ENCODE measurements around the gene JADE1. TPM values are rescaled to one million over a fixed set of nuclear protein-coding genes. Genes with fewer than 3 reads are reported as not detected.
A peak's percentile ranks its signal among the peaks of the same experiment; 100 is the strongest.

JADE1 gene
- total RNA-seq, 1 donor from 2014 or later = 13.8 TPM

- peak; percentile 81 for DNase-seq
These were observed 1.5 kb downstream of the JADE1 start for GRCh38 chr4:128810871-128811570.

GRCh38 chr4:128811571-128812441, 2.3 kb downstream of the JADE1 start:
- DNase-seq = peak; percentile 92

GRCh38 chr4:128812442-128813235, 3.1 kb downstream of the JADE1 start:
- DNase-seq = peak; percentile 77

GRCh38 chr4:128813965-128814364, 4.5 kb downstream of the JADE1 start:
- DNase-seq = no peak

- DNase-seq = no peak
These were observed 8.9 kb downstream of the JADE1 start for GRCh38 chr4:128818442-128818841.

- no peak for DNase-seq
These were observed 9.7 kb downstream of the JADE1 start for GRCh38 chr4:128819082-128819742.

- no peak for DNase-seq
These were observed 11.2 kb downstream of the JADE1 start for GRCh38 chr4:128820671-128821070.

GRCh38 chr4:128821151-128821550, 11.7 kb downstream of the JADE1 start:
- no peak for DNase-seq

GRCh38 chr4:128823025-128823661, 13.6 kb downstream of the JADE1 start:
- DNase-seq = peak; percentile 51

GRCh38 chr4:128825226-128825625, 15.7 kb downstream of the JADE1 start:
- DNase-seq = no peak

- no peak for DNase-seq
These were observed 17.8 kb downstream of the JADE1 start for GRCh38 chr4:128827296-128827695.

- DNase-seq = peak; percentile 44
These were observed 21.5 kb downstream of the JADE1 start for GRCh38 chr4:128830906-128831503.

- peak; percentile 33 for DNase-seq
These were observed 22.2 kb downstream of the JADE1 start for GRCh38 chr4:128831531-128832242.

GRCh38 chr4:128832243-128832625, 22.7 kb downstream of the JADE1 start:
- DNase-seq = no peak

- no peak for DNase-seq
These were observed 26.2 kb downstream of the JADE1 start for GRCh38 chr4:128835498-128836222.

- DNase-seq = no peak
These were observed 27.7 kb downstream of the JADE1 start for GRCh38 chr4:128837198-128837597.

GRCh38 chr4:128837679-128838078, 28.2 kb downstream of the JADE1 start:
- no peak for DNase-seq

GRCh38 chr4:128840711-128841318, 31.3 kb downstream of the JADE1 start:
- DNase-seq = no peak

- DNase-seq = no peak
These were observed 31.9 kb downstream of the JADE1 start for GRCh38 chr4:128841402-128841801.

- DNase-seq = no peak
These were observed 35.4 kb downstream of the JADE1 start for GRCh38 chr4:128844931-128845330.
